ENCODE data around the gene ATAD3C. TPM values are rescaled to one million over a fixed set of nuclear protein-coding genes. Genes with fewer than 3 reads are reported as not detected.

Gene ATAD3C
- polyA plus RNA-seq, 1 donor (not counting 4 experiments of a cell fraction or from before 2014, with no cell fraction given) = 0.39 TPM

- H2AFZ ChIP-seq (ENCODE audit: control insufficient read depth, low read length) = no peak overlapping the region
- peaks cover under 1% of the 10 kb centered on the region for H4K20me1 ChIP-seq (ENCODE audit: control insufficient read depth, extremely low read depth, insufficient read depth, low read length)
- no peaks in the 10 kb centered on the region for H3K9me3 ChIP-seq (ENCODE audit: control insufficient read depth, low read depth, low read length)
- dilution Hi-C loops (cut with MboI; ENCODE audit: extremely low pct_ligation_motif_present, low sequenced_read_pairs) = no loop called here
- no peaks in the 10 kb centered on the region for H3K9me1 ChIP-seq (ENCODE audit: control insufficient read depth, extremely low read depth, insufficient read depth, low read length)
- no peak for TF ChIP-seq CTCF (optimal IDR thresholded peaks at IDR 0.05 in 1 of 3, IDR thresholded peaks at IDR 0.05 in 1 of 3, conservative IDR thresholded peaks at IDR 0.05 in 1 of 3; ENCODE audit: extremely low read depth in 1 of 3, insufficient read depth in 2 of 3, low read length in 3 of 3)
- no peak for TF ChIP-seq EZH2 (IDR thresholded peaks at IDR 0.05; ENCODE audit: low read length)
- no peaks in the 10 kb centered on the region for H3K27me3 ChIP-seq (ENCODE audit: control insufficient read depth, extremely low read depth, insufficient read depth, low read length)
- peaks cover 27% of the 10 kb centered on the region for H3K4me1 ChIP-seq (ENCODE audit: control insufficient read depth, extremely low read depth, insufficient read depth, low read length)
- peak overlapping the region; percentile 52 for H3K9ac ChIP-seq (ENCODE audit: control insufficient read depth, extremely low read depth, insufficient read depth, low read length)
- peak overlapping the region; percentile 79 for H3K4me2 ChIP-seq (ENCODE audit: control insufficient read depth, extremely low read depth, insufficient read depth, low read depth, low read length)
- FAIRE-seq (no peak), DNase-seq (ENCODE audit: low read depth, low spot score) (no peak)
- peak overlapping the region; percentile 34 to 67 (median 66) for H3K4me3 ChIP-seq (ENCODE audit: control insufficient read depth in 2 of 3, extremely low read depth in 1 of 3, insufficient read depth in 2 of 3, low read depth in 1 of 3, low read length in 3 of 3)
- H3K79me2 ChIP-seq (ENCODE audit: control insufficient read depth, insufficient read depth, low read length) = no peaks in the 10 kb centered on the region
- no peaks in the 10 kb centered on the region for H3K36me3 ChIP-seq (ENCODE audit: control insufficient read depth in 2 of 2, extremely low read depth in 1 of 2, insufficient read depth in 2 of 2, low read length in 2 of 2)
- H3K27ac ChIP-seq (ENCODE audit: control insufficient read depth, insufficient read depth, low read length) = no peak overlapping the region
Observed at GRCh38 chr1:1435911-1436629, 13.4 kb upstream of the ATAD3C start.

DNA sequence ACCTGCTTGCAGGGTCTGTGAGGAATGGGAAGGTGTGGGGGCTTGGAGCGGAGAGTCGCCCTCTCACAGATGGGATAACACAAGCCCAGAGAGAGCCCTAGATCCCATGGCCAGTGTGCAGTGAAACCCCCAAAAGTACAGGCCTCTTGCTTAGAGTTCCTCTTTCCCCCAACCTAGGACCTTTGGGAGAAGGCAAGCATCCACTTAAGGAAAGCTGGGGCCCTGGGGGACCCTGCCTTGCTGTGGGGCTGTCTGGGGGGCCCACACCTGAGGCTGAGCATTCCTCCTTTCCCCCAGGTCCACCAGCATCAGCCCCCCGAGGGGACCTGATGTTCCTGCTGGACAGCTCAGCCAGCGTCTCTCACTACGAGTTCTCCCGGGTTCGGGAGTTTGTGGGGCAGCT lies 12.9 kb upstream of the ATAD3C start:
- H3K9me3 ChIP-seq (ENCODE audit: control insufficient read depth, low read depth, low read length) = no peaks in the 10 kb centered on the region
- no peak for TF ChIP-seq EZH2 (IDR thresholded peaks at IDR 0.05; ENCODE audit: low read length)
- no peak for TF ChIP-seq CTCF (optimal IDR thresholded peaks at IDR 0.05 in 1 of 3, IDR thresholded peaks at IDR 0.05 in 1 of 3, conservative IDR thresholded peaks at IDR 0.05 in 1 of 3; ENCODE audit: extremely low read depth in 1 of 3, insufficient read depth in 2 of 3, low read length in 3 of 3)
- peaks cover 2% of the 10 kb centered on the region for H4K20me1 ChIP-seq (ENCODE audit: control insufficient read depth, extremely low read depth, insufficient read depth, low read length)
- no peak overlapping the region for H3K9ac ChIP-seq (ENCODE audit: control insufficient read depth, extremely low read depth, insufficient read depth, low read length)
- dilution Hi-C loops (cut with MboI; ENCODE audit: extremely low pct_ligation_motif_present, low sequenced_read_pairs) = no loop called here
- no peak overlapping the region for H3K4me3 ChIP-seq (ENCODE audit: control insufficient read depth in 2 of 3, extremely low read depth in 1 of 3, insufficient read depth in 2 of 3, low read depth in 1 of 3, low read length in 3 of 3)
- H3K27ac ChIP-seq (ENCODE audit: control insufficient read depth, insufficient read depth, low read length) = no peak overlapping the region
- no peak for DNase-seq (ENCODE audit: low read depth, low spot score)
- no peak for FAIRE-seq
- H2AFZ ChIP-seq (ENCODE audit: control insufficient read depth, low read length) = no peak overlapping the region
- H3K9me1 ChIP-seq (ENCODE audit: control insufficient read depth, extremely low read depth, insufficient read depth, low read length) = no peaks in the 10 kb centered on the region
- H3K4me1 ChIP-seq (ENCODE audit: control insufficient read depth, extremely low read depth, insufficient read depth, low read length) = peaks cover 27% of the 10 kb centered on the region
- H3K27me3 ChIP-seq (ENCODE audit: control insufficient read depth, extremely low read depth, insufficient read depth, low read length) = no peaks in the 10 kb centered on the region
- H3K4me2 ChIP-seq (ENCODE audit: control insufficient read depth, extremely low read depth, insufficient read depth, low read depth, low read length) = peak overlapping the region; percentile 79
- H3K36me3 ChIP-seq (ENCODE audit: control insufficient read depth in 2 of 2, extremely low read depth in 1 of 2, insufficient read depth in 2 of 2, low read length in 2 of 2) = no peaks in the 10 kb centered on the region
- no peaks in the 10 kb centered on the region for H3K79me2 ChIP-seq (ENCODE audit: control insufficient read depth, insufficient read depth, low read length)
